Thyroid gland (tissue), 4 donors: Measurements from ENCODE around the gene EMILIN3. TPM values are rescaled to one million over a fixed set of nuclear protein-coding genes. Genes with fewer than 3 reads are reported as not detected.
A peak's percentile ranks its signal among the peaks of the same experiment; 100 is the strongest.

ENCODE experiments used
- DNase-seq, 2 donors: peaks; one replicate each; pipeline ENCODE4 v3.0.0-alpha.2; 2019
- H3K27ac ChIP-seq, 3 donors: fragments of 200-600 bp; sonication (generic); 1 replicate in 2 of 3; 2 replicates in 1 of 3; pipeline ENCODE4 v1.5.1; 2016 to 2019; ENCODE audit warnings: mild to moderate bottlenecking in 1 of 3, moderate library complexity in 1 of 3
- H3K27me3 ChIP-seq: fragments of 200-600 bp; sonication (generic); one replicate; pipeline ENCODE4 v1.5.1; 2019
- H3K36me3 ChIP-seq, 2 donors: fragments of 200-600 bp; sonication (generic); one replicate each; pipeline ENCODE4 v1.5.1; 2016 to 2019
- H3K4me1 ChIP-seq, 2 donors: fragments of 200-600 bp; sonication (generic); one replicate each; pipeline ENCODE4 v1.5.1; 2017 to 2019
- H3K4me3 ChIP-seq, 3 donors: fragments of 200-600 bp; sonication (generic); replicated peaks in 1 of 3; 1 replicate in 2 of 3; 2 replicates in 1 of 3; pipeline ENCODE4 v1.5.1; 2016; ENCODE audit warnings: mild to moderate bottlenecking in 1 of 3
- H3K9me3 ChIP-seq: fragments of 200-600 bp; sonication (generic); one replicate; pipeline ENCODE4 v1.5.1; 2017
- POLR2A ChIP-seq, 2 donors: fragments of 450-650 bp; IDR thresholded peaks; one replicate each; pipeline ENCODE4 v1.6.1; 2017; ENCODE audit warnings: antibody characterized with exemption in 2 of 2, mild to moderate bottlenecking in 2 of 2, moderate library complexity in 1 of 2
- WGBS, 2 donors: methylation state at CpG; one replicate each; pipeline ENCODE4 v1.1.5; 2017; 5-methylcytosine and 5-hydroxymethylcytosine counted together
- intact Hi-C: fragments of 100-400 bp; cut with DNase I; formaldehyde crosslinking; loops from one replicate; pipeline ENCODE4 v1.15.1; 2023
- total RNA-seq, 4 donors: library from RNA; depleted of rRNA; stranded (reverse); fragments of >200 nt; gene quantifications; one replicate each; pipeline ENCODE4 v1.2.3, GENCODE V29; 2016
- TF ChIP-seq, protein P1 (sequence below), 6 experiments: fragments of 200-600 bp in 3 of 6; fragments of 450-650 bp in 3 of 6; sonication (generic) in 3 of 6; IDR thresholded peaks; one replicate each; pipeline ENCODE4 v1.5.1; 2016 to 2019; ENCODE audit warnings: antibody characterized with exemption in 6 of 6, mild to moderate bottlenecking in 2 of 6, inconsistent platforms in 1 of 6, moderate library complexity in 1 of 6

The EMILIN3 gene
- total RNA-seq, 4 donors from 2014 or later: 0.27 to 1.3 (median 0.61) TPM

DNA sequence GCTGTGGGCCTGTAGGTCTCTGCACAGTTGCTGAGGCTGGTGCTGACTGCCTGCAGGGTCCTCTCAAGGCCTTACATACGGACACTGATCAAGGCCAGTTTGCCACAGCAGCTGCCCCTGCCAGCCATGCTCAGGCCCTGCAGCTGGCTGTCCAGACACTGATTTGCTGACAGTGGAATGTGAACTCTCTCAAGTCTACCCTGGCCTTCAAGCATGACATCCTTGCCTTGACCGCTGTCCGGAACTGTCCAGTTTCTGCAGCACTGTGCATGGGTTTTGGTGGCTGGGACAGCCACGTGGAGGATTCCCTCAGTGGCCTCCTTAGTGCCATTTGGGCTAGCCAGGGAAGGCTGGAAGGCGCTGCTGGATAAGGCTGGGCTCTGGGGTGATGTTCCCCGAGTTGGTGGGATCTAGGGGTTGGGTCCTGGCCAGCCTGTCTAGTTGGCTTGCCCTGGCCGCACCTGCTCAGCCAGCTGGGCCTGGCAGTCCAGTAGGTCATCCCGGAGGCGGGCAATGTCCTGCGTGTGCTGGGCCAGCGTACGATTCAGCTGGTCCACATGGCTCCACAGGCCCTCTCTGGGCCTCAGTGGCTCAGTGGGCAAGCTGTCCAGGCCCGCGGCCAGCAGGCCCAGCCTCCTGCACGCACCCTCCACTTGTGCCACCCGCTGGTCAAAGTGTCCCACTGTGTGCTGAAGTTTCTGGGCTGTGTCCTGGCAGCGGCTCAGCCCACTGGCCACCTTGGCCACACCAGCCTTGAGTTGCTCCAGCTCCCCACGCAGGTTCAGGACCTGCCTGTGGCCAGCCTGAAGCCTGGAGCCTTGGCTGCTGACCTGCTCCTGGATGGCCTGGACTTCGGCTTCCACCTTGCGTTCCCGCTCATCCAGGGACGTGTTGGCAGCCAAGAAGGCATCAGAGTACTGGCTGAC lies 5.5 kb downstream of the EMILIN3 start:
- no peak for TF ChIP-seq POLR2A (IDR thresholded peaks at IDR 0.05)
- TF ChIP-seq, protein P1, sequence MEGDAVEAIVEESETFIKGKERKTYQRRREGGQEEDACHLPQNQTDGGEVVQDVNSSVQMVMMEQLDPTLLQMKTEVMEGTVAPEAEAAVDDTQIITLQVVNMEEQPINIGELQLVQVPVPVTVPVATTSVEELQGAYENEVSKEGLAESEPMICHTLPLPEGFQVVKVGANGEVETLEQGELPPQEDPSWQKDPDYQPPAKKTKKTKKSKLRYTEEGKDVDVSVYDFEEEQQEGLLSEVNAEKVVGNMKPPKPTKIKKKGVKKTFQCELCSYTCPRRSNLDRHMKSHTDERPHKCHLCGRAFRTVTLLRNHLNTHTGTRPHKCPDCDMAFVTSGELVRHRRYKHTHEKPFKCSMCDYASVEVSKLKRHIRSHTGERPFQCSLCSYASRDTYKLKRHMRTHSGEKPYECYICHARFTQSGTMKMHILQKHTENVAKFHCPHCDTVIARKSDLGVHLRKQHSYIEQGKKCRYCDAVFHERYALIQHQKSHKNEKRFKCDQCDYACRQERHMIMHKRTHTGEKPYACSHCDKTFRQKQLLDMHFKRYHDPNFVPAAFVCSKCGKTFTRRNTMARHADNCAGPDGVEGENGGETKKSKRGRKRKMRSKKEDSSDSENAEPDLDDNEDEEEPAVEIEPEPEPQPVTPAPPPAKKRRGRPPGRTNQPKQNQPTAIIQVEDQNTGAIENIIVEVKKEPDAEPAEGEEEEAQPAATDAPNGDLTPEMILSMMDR (IDR thresholded peaks at IDR 0.05): no peak
- H3K9me3 ChIP-seq: no peaks in the 10 kb centered on the region
- peak in 1 of 2 donors; percentile 38 for DNase-seq
- intact Hi-C loops: no loop called here
- no peak overlapping the region for H3K27ac ChIP-seq
- peaks cover 5 to 13% of the 10 kb centered on the region in 2 donors for H3K36me3 ChIP-seq
- H3K4me1 ChIP-seq: peaks cover 5 to 25% of the 10 kb centered on the region in 2 donors
- H3K4me3 ChIP-seq: no peak overlapping the region
- peaks cover 14% of the 10 kb centered on the region for H3K27me3 ChIP-seq
- WGBS, 2 donors: 86 to 96% methylated on average over 7 to 19 of the region's 22 CpGs

DNA sequence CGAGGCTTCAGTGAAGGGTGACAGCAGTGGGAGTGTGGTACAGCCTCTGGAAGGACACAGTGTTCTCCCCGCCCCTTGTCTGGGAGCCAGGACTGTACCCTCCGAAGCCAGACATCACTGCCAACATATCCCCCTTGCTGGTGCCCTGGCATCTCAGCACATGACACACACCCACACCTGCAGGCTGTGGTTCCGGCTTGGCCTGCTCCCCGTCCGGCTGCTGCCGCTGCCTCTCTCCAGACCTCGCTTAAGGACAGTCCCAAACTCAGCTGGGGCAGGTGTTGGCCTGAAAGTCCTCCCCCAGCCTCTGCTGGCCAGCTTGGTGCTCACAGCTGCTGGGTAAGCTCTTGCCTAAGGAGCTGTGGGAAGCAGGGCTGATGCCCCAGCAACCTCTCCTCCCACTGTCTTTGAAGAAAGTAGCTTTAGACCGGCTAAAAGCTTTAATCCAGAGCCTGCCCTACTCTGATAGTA lies 7.0 kb downstream of the EMILIN3 start:
- peak; percentile 91 to 97 for DNase-seq
- no peak overlapping the region for H3K4me3 ChIP-seq
- 22 to 67% methylated on average over 7 of the region's 9 CpGs for WGBS, 2 donors
- H3K36me3 ChIP-seq: peaks cover 8 to 18% of the 10 kb centered on the region in 2 donors
- H3K27ac ChIP-seq: peak overlapping the region; percentile 51 to 95 (median 58)
- intact Hi-C loops: no loop called here
- TF ChIP-seq POLR2A (IDR thresholded peaks at IDR 0.05): no peak
- TF ChIP-seq, protein P1 (IDR thresholded peaks at IDR 0.05): peak in 3 of 6 experiments; percentile 9 to 29 (median 12)
- peaks cover 4% of the 10 kb centered on the region for H3K27me3 ChIP-seq
- no peaks in the 10 kb centered on the region for H3K9me3 ChIP-seq
- peaks cover 0 to 19% of the 10 kb centered on the region in 2 donors for H3K4me1 ChIP-seq

DNA sequence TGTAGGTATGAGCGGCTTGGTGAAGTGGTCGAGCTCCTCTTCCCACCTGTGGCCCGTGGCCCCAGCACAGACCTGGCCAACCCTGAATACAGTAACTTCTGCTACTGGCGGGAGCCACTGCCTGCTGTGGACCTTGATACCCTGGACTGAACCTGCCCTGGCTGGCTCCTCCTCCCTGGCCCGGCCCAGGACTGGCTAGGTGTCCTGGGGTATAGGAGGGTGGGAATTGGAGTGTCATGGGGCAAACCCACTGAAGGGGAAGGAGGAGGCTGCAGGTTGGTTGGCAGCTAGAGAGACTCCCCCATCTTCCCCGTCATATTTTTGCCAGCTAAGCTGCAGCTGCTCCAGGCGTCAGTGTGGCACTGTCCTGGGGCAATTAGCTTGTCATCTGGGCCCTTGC lies 7.9 kb downstream of the EMILIN3 start:
- Histone ChIP-seq H3K9me3 (no peaks in the 10 kb centered on the region), H3K36me3 (peaks cover 8 to 18% of the 10 kb centered on the region in 2 donors), H3K4me3 (no peak overlapping the region), H3K27me3 (no peaks in the 10 kb centered on the region), H3K4me1 (peaks cover 0 to 19% of the 10 kb centered on the region in 2 donors), H3K27ac (peak overlapping the region; percentile 38 to 66 (median 61))
- intact Hi-C loops: no loop called here
- TF ChIP-seq, protein P1 (IDR thresholded peaks at IDR 0.05): no peak
- no peak for TF ChIP-seq POLR2A (IDR thresholded peaks at IDR 0.05)
- no peak for DNase-seq
- WGBS, 2 donors: 95 to 97% methylated on average over 5 to 7 of the region's 7 CpGs

DNA sequence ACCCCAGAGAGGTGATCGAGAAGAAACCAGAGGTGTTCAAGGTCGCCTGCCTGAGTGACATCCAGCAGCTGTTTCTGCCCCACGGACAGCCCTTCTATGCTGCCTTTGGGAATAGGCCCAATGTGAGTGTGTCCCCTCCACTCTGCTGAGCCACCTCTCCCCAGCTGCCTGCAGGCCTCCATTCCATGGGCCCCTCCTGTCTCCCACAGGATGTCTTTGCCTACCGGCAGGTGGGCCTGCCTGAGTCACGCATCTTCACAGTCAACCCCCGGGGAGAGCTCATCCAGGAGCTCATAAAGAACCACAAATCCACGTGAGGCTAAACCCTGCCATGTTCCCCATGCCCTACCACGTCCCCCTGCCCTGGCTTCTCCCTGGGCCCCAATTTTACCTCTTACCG lies 8.4 kb downstream of the EMILIN3 start:
- Histone ChIP-seq H3K27me3 (no peaks in the 10 kb centered on the region), H3K4me1 (peaks cover 0 to 19% of the 10 kb centered on the region in 2 donors), H3K27ac (peak overlapping the region; percentile 38 to 66 (median 61)), H3K36me3 (peaks cover 8 to 18% of the 10 kb centered on the region in 2 donors), H3K4me3 (no peak overlapping the region), H3K9me3 (no peaks in the 10 kb centered on the region)
- WGBS, 2 donors: 95% methylated on average over 9 of the region's 9 CpGs
- no peak for TF ChIP-seq POLR2A (IDR thresholded peaks at IDR 0.05)
- no peak for DNase-seq
- intact Hi-C loops: no loop called here

DNA sequence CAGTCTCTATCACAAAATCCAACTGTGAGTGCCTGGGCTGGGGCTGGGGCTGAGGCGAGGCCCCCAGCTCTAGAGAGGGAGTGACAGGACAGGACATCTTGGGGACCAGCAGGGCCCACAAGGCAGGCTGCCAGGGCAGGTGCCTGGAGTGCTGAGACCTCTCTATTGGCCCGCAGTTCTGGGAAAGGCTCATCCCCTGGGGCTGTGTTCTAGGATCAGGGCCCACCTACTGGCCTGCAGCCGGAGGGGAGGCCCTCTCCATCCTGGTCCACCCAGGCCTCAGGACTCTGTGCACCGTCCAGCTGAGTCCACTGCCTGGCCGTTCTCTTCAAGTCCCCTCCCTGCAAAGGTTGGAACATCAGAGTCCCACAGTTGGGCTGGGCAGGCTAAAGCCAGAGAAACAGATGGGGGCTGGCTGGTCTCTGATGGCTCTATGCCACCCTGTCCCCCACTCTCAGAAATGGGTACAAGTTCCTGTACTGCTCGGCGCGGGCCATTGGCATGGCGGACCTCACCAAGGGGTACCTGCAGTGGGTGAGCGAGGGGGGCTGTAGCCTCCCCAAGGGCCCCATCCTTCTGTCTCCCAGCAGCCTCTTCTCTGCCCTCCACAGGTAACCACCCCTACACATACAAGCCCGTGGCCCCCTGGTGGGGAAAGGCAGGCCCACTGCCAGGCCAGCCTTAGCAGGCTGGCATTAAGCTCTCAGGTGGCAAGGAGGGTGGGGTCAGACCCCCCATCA lies 9.0 kb downstream of the EMILIN3 start:
- H3K27me3 ChIP-seq: no peaks in the 10 kb centered on the region
- 90 to 100% methylated on average over 2 to 11 of the region's 11 CpGs for WGBS, 2 donors
- no peak overlapping the region for H3K4me3 ChIP-seq
- H3K9me3 ChIP-seq: no peaks in the 10 kb centered on the region
- intact Hi-C loops: no loop called here
- no peak for DNase-seq
- peaks cover 8 to 18% of the 10 kb centered on the region in 2 donors for H3K36me3 ChIP-seq
- no peak overlapping the region for H3K27ac ChIP-seq
- TF ChIP-seq POLR2A (IDR thresholded peaks at IDR 0.05): no peak
- TF ChIP-seq, protein P1 (IDR thresholded peaks at IDR 0.05): no peak
- H3K4me1 ChIP-seq: peaks cover 0 to 19% of the 10 kb centered on the region in 2 donors
